Stomach smooth muscle (tissue), 2 donors: ENCODE data around the gene PPP2R2C.

Experiments
- H3K27ac ChIP-seq: one replicate; pipeline ENCODE4 v1.7.0; 2013; ENCODE audit warnings: mild to moderate bottlenecking, low read length, inconsistent platforms
- H3K27me3 ChIP-seq, 2 donors: one replicate each; pipeline ENCODE4 v1.7.0; 2013; ENCODE audit warnings: low read length in 2 of 2; ENCODE audit not compliant: insufficient read depth in 2 of 2, control insufficient read depth in 1 of 2
- H3K36me3 ChIP-seq, 2 donors: one replicate each; pipeline ENCODE4 v1.7.0; 2013; ENCODE audit warnings: low read length in 2 of 2; ENCODE audit not compliant: control insufficient read depth in 2 of 2, insufficient read depth in 2 of 2
- H3K4me1 ChIP-seq: one replicate; pipeline ENCODE4 v1.7.0; 2013; ENCODE audit warnings: low read length; ENCODE audit not compliant: control insufficient read depth, insufficient read depth
- H3K4me3 ChIP-seq, 2 donors: one replicate each; pipeline ENCODE4 v1.7.0; 2013; ENCODE audit warnings: low read length in 2 of 2
- H3K9ac ChIP-seq, 2 donors: one replicate each; pipeline ENCODE4 v1.7.0; 2013; ENCODE audit warnings: low read length in 2 of 2, mild to moderate bottlenecking in 1 of 2
- H3K9me3 ChIP-seq, 2 donors: one replicate each; pipeline ENCODE4 v1.7.0; 2013; ENCODE audit warnings: low read length in 2 of 2; ENCODE audit not compliant: control insufficient read depth in 2 of 2
- donor health status: healthy.
- donor health status: Pancreatic carcinoma.

The PPP2R2C gene

GRCh38 chr4:6440506-6441201 lies 31.8 kb downstream of the PPP2R2C start:
- no peaks in the 10 kb centered on the region for H3K4me1 ChIP-seq
- H3K9ac ChIP-seq, result no peak overlapping the region

GRCh38 chr4:6439120-6439762 lies 33.2 kb downstream of the PPP2R2C start:
- no peaks in the 10 kb centered on the region for H3K36me3 ChIP-seq
- peaks cover 0 to 6% of the 10 kb centered on the region in 2 donors for H3K27me3 ChIP-seq
- no peak overlapping the region for H3K9ac ChIP-seq
- no peak overlapping the region for H3K4me3 ChIP-seq
- H3K27ac ChIP-seq, result no peak overlapping the region
- peaks cover 0 to 3% of the 10 kb centered on the region in 2 donors for H3K9me3 ChIP-seq
- H3K4me1 ChIP-seq, result no peaks in the 10 kb centered on the region

More at GRCh38 chr4:6440506-6441201, 31.8 kb downstream of the PPP2R2C start:
- Histone ChIP-seq H3K9me3 (peaks cover 0 to under 1% of the 10 kb centered on the region in 2 donors), H3K27me3 (peaks cover 0 to 11% of the 10 kb centered on the region in 2 donors), H3K27ac (no peak overlapping the region), H3K4me3 (no peak overlapping the region), H3K36me3 (no peaks in the 10 kb centered on the region)

GRCh38 chr4:6437826-6438238 lies 34.6 kb downstream of the PPP2R2C start:
- H3K27me3 ChIP-seq, result no peaks in the 10 kb centered on the region
- H3K27ac ChIP-seq, result peak overlapping the region; percentile 8
- H3K4me3 ChIP-seq, result no peak overlapping the region
- peaks cover 0 to 3% of the 10 kb centered on the region in 2 donors for H3K9me3 ChIP-seq
- no peaks in the 10 kb centered on the region for H3K4me1 ChIP-seq
- no peaks in the 10 kb centered on the region for H3K36me3 ChIP-seq
- H3K9ac ChIP-seq, result no peak overlapping the region

- H3K4me1 ChIP-seq, result no peaks in the 10 kb centered on the region
- no peaks in the 10 kb centered on the region for H3K36me3 ChIP-seq
- H3K4me3 ChIP-seq, result no peak overlapping the region
- no peak overlapping the region for H3K27ac ChIP-seq
- H3K27me3 ChIP-seq, result no peaks in the 10 kb centered on the region
- no peak overlapping the region for H3K9ac ChIP-seq
- H3K9me3 ChIP-seq, result peaks cover 3 to 7% of the 10 kb centered on the region in 2 donors
Measured at GRCh38 chr4:6435010-6435409, 37.4 kb downstream of the PPP2R2C start.

GRCh38 chr4:6430927-6431326 lies 41.5 kb downstream of the PPP2R2C start:
- no peak overlapping the region for H3K27ac ChIP-seq
- H3K4me3 ChIP-seq, result no peak overlapping the region
- no peak overlapping the region for H3K9ac ChIP-seq
- no peaks in the 10 kb centered on the region for H3K36me3 ChIP-seq
- H3K4me1 ChIP-seq, result no peaks in the 10 kb centered on the region
- peaks cover 0 to 2% of the 10 kb centered on the region in 2 donors for H3K27me3 ChIP-seq
- H3K9me3 ChIP-seq, result peaks cover 3 to 7% of the 10 kb centered on the region in 2 donors

GRCh38 chr4:6427439-6428090 lies 44.8 kb downstream of the PPP2R2C start:
- Histone ChIP-seq H3K27me3 (peaks cover 0 to 7% of the 10 kb centered on the region in 2 donors), H3K9ac (no peak overlapping the region), H3K4me3 (no peak overlapping the region), H3K36me3 (no peaks in the 10 kb centered on the region), H3K4me1 (no peaks in the 10 kb centered on the region), H3K27ac (no peak overlapping the region), H3K9me3 (peaks cover 0 to 7% of the 10 kb centered on the region in 2 donors)

GRCh38 chr4:6426571-6427438 lies 45.6 kb downstream of the PPP2R2C start:
- no peak overlapping the region for H3K27ac ChIP-seq

GRCh38 chr4:6425911-6426310 lies 46.5 kb downstream of the PPP2R2C start:
- H3K9ac ChIP-seq, result no peak overlapping the region

More at GRCh38 chr4:6426571-6427438, 45.6 kb downstream of the PPP2R2C start:
- Histone ChIP-seq H3K27me3 (peaks cover 0 to 7% of the 10 kb centered on the region in 2 donors), H3K36me3 (no peaks in the 10 kb centered on the region), H3K9me3 (peaks cover 0 to 2% of the 10 kb centered on the region in 2 donors), H3K9ac (no peak overlapping the region), H3K4me1 (no peaks in the 10 kb centered on the region), H3K4me3 (no peak overlapping the region)

GRCh38 chr4:6425336-6425735 lies 47.1 kb downstream of the PPP2R2C start:
- Histone ChIP-seq H3K27me3 (peaks cover 0 to 7% of the 10 kb centered on the region in 2 donors), H3K27ac (no peak overlapping the region), H3K4me1 (no peaks in the 10 kb centered on the region), H3K4me3 (no peak overlapping the region), H3K36me3 (no peaks in the 10 kb centered on the region), H3K9me3 (no peaks in the 10 kb centered on the region), H3K9ac (no peak overlapping the region)

More at GRCh38 chr4:6425911-6426310, 46.5 kb downstream of the PPP2R2C start:
- Histone ChIP-seq H3K4me1 (no peaks in the 10 kb centered on the region), H3K9me3 (no peaks in the 10 kb centered on the region), H3K27ac (no peak overlapping the region), H3K4me3 (no peak overlapping the region), H3K36me3 (no peaks in the 10 kb centered on the region), H3K27me3 (peaks cover 0 to 7% of the 10 kb centered on the region in 2 donors)

- no peak overlapping the region for H3K4me3 ChIP-seq
- H3K9me3 ChIP-seq, result no peaks in the 10 kb centered on the region
- no peak overlapping the region for H3K27ac ChIP-seq
- H3K4me1 ChIP-seq, result no peaks in the 10 kb centered on the region
- H3K27me3 ChIP-seq, result peaks cover 0 to 7% of the 10 kb centered on the region in 2 donors
- H3K9ac ChIP-seq, result no peak overlapping the region
- H3K36me3 ChIP-seq, result no peaks in the 10 kb centered on the region
Measured at GRCh38 chr4:6424425-6424824, 48.0 kb downstream of the PPP2R2C start.
